Measurements from ENCODE around the gene NPM3. TPM values are rescaled to one million over a fixed set of nuclear protein-coding genes. Genes with fewer than 3 reads are reported as not detected.

Gene NPM3, protein sequence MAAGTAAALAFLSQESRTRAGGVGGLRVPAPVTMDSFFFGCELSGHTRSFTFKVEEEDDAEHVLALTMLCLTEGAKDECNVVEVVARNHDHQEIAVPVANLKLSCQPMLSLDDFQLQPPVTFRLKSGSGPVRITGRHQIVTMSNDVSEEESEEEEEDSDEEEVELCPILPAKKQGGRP
- 131 and 132 TPM in 2 replicates for total RNA-seq

DNA sequence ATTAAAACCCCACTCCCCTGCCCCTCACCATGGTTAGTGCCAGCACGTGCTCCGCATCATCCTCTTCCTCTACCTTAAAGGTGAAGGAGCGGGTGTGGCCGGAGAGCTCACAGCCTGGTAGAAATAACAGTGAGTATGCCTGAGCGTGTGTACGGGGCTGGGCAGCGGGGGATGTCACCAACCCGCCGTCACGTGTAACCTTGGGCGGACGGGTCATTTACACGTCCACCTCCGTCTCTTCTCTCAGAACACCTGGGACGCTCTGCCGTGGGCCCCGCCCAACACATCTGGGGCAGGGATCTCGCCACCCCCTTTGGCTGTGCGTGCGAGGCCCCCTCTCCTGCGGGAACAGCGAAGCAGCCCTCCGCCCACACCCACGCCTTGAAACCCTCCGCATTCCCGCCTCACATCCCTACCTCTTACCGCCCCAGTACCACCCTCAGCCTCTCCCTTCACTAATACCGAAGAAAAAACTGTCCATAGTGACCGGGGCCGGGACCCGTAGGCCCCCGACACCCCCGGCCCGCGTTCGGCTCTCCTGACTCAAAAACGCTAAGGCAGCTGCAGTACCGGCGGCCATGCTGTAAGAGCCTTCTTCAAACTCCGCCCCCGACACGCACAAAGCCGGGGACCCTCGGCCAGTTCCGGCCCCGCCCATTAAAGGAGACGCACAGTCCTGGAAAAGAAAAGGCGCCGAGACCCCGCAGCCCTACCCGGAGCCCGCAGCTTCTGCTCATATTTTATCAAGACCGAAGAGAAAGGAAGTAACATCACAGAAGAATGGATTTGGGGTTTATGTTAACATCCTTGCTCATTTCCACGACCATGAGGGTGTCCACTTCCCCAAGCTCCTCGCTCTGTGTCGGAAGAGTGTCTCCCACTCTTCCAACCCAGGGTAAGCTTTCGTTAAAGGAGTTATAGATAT lies at the start of gene NPM3:
Gene NPM3 (minus strand): TSS at position 636 of the 925 bp plus-strand sequence. CDS start 56 bp downstream, at position 580.

DNA sequence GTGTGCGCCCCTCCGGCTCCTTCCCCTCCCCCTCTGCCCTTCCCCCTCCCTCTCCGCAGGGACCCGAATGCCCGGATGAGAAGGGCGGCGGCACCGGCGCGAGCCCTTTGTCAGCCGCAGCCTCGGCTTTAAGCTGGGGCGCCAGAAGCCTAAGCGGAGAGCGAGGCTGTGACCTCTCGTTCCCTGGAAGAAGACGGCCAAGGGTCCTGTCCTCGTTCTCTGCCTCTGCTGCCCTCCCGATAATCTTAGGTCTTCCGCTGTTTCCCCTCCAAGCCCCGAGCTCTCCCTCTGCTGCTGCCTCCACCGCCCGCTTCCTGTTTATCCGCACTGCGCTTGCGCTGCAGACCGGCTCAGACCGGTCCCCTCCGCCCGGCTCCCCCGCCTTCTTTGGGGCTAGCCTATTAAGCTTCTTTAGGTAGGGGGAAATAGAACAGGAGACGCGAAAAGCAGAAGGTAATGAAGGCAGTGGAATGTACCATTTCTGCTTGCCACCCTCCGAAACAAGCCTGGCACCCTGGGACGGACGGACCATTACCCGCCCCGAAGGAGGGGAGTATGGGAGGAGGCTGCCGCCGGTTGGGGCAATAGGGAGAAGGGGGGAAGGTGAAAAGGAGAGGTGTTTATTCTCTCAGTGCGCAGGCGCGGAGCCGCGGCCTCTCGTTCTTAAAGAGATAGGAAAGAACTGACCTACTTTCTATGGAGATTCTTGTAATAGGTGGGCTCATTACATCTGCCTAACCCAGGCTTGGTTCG lies 35.0 kb upstream of the NPM3 start, which contains the start of gene OGA:
Gene OGA (minus strand): TSS at position 326 of the 753 bp plus-strand sequence. CDS start 422 bp downstream, outside the sequence.

DNA sequence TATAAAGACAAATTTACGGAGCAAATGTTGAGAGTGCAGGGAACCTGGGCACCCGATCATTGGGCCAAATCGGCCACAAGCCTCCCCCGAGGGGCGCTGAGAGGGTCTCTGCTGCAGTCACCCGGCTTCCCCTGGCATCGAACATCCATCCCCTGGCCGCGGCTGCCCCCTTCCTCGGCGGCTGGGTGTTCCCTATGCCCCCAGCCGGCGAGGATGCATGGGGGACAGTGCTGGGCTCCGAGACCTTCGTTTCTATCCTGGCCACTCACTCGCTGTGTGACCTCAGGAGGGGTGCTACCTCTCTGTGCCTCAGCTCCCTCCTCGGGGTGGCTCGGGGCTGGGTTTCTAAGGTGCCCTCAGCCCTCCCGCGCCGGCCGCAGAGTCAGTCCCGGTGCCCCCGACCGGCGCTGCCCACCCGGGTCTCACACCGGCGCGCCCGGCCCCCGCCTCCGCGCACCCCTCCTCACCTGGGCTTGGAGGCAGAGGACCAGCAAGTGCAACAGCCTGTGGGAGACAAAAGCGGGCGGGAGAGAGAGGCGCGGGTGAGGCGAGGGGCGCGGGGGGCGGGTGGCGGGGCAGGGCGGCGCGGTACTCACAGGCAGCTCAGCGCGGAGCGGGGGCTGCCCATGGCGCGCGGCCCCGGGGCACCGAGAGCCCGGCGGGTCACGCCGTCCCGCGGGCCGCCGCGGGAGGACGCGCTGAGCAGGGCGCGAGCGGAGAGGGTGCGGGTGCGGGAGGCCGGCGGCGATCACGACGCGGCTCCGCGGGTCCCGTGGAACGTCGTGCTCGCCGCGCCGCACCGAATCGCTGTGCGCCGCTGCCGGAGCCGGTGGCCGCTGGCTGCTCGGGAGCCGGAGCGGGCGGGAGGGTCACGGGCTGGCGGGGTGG lies 7.7 kb downstream of the NPM3 start, which contains the start of gene FGF8:
Gene FGF8 (minus strand): TSS at position 842 of the 888 bp plus-strand sequence. CDS start 214 bp downstream, at position 628.

Other genes with a start within 250 kb of the NPM3 start
- 20.1 and 22.0 TPM in 2 replicates for gene POLL, start 195.2 kb downstream of the NPM3 start, total RNA-seq
- 51.9 and 53.5 TPM in 2 replicates for gene DPCD, start 195.1 kb downstream of the NPM3 start, total RNA-seq
- gene FBXW4, start 88.3 kb downstream of the NPM3 start, total RNA-seq, result 14.4 and 14.5 TPM in 2 replicates
- gene FGF8, start 7.3 kb downstream of the NPM3 start, total RNA-seq, result not detected in 2 replicates
- gene OGA, start 35.0 kb upstream of the NPM3 start, total RNA-seq, result 49.5 and 52.8 TPM in 2 replicates
- under 0.01 and 0.17 TPM in 2 replicates for gene KCNIP2, start 60.4 kb upstream of the NPM3 start, total RNA-seq